Tibial nerve (tissue), 3 donors: Measurements from ENCODE around the gene NF2.

Experiments used
- POLR2A ChIP-seq, 2 donors: fragments of 450-650 bp; IDR thresholded peaks; one replicate each; pipeline ENCODE4 v1.6.1; 2017; ENCODE audit warnings: antibody characterized with exemption in 2 of 2, mild to moderate bottlenecking in 2 of 2, moderate library complexity in 2 of 2
- TF ChIP-seq, protein P1 (sequence below), 5 experiments: fragments of 200-600 bp in 3 of 5; fragments of 450-650 bp in 2 of 5; sonication (generic) in 3 of 5; IDR thresholded peaks; one replicate each; pipeline ENCODE4 v1.5.1; 2016 to 2019; ENCODE audit warnings: antibody characterized with exemption in 5 of 5, mild to moderate bottlenecking in 3 of 5, moderate library complexity in 2 of 5

DNA sequence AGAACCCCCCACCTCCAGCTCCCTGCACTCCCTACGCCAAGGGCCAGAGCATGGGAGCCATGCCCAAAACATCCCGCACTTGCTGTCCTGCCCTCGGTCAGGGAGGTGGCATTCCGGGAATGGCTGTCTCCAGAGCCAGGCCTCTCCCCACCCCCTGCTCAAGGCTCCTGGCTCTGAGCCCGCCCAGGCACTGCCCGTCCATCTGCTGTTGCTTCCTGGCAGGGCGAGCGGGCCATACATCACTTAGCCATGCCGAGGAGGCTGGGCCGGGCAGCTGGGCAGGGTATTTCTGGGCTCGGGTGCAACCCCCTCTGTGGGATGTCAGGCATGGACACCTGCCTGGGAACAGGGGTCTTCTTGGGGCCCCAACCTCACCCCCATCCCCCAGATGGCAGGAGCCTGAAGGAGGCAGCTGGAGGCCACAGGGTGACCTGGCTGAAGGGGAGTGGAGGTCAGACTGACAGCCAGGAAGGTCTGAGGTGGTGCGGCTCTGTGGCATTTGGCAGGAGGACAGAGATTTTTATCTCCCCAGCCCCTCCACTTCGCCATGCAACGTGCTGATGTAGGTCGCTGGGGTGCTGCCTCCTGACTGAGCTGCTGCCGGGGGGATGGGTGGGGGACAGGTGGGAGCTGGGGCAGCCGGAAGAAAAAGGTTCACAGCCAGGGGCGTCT, 107.6 kb downstream of the NF2 start:
- TF ChIP-seq, protein P1, sequence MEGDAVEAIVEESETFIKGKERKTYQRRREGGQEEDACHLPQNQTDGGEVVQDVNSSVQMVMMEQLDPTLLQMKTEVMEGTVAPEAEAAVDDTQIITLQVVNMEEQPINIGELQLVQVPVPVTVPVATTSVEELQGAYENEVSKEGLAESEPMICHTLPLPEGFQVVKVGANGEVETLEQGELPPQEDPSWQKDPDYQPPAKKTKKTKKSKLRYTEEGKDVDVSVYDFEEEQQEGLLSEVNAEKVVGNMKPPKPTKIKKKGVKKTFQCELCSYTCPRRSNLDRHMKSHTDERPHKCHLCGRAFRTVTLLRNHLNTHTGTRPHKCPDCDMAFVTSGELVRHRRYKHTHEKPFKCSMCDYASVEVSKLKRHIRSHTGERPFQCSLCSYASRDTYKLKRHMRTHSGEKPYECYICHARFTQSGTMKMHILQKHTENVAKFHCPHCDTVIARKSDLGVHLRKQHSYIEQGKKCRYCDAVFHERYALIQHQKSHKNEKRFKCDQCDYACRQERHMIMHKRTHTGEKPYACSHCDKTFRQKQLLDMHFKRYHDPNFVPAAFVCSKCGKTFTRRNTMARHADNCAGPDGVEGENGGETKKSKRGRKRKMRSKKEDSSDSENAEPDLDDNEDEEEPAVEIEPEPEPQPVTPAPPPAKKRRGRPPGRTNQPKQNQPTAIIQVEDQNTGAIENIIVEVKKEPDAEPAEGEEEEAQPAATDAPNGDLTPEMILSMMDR (IDR thresholded peaks at IDR 0.05): no peak
- no peak for TF ChIP-seq POLR2A (IDR thresholded peaks at IDR 0.05)
